GM12873 (cell line): ENCODE measurements around the gene AMN1.

Source experiments
- CTCF ChIP-seq: IDR thresholded peaks from 2 replicates; pipeline ENCODE4 v1.5.1; 2012; ENCODE audit warnings: low read depth, mild to moderate bottlenecking, moderate library complexity, low read length, control low read depth; ENCODE audit not compliant: insufficient read depth; ENCODE audit errors: missing control alignments

The AMN1 gene

GRCh38 chr12:31742891-31743290, 14.1 kb upstream of the AMN1 start:
- TF ChIP-seq CTCF, result no peak

GRCh38 chr12:31740628-31741027, 11.8 kb upstream of the AMN1 start:
- TF ChIP-seq CTCF, result no peak

- TF ChIP-seq CTCF, result no peak
Observed at GRCh38 chr12:31737763-31738162, 8.9 kb upstream of the AMN1 start.

- no peak for TF ChIP-seq CTCF
Observed at GRCh38 chr12:31737345-31737744, 8.5 kb upstream of the AMN1 start.

- TF ChIP-seq CTCF, result no peak
Observed at GRCh38 chr12:31736472-31736871, 7.7 kb upstream of the AMN1 start.

- TF ChIP-seq CTCF, result no peak
Observed at GRCh38 chr12:31732926-31733548, 4.2 kb upstream of the AMN1 start.

- no peak for TF ChIP-seq CTCF
Observed at GRCh38 chr12:31729705-31730104, 884 bp upstream of the AMN1 start.
